Kidney tubule cell (primary cell): ENCODE data around the gene HOXD1.

ENCODE experiments used
- DNase-seq: peaks from one replicate; pipeline ENCODE4 v3.0.0-alpha.2; 2018; ENCODE audit warnings: low spot score

Gene HOXD1

DNA sequence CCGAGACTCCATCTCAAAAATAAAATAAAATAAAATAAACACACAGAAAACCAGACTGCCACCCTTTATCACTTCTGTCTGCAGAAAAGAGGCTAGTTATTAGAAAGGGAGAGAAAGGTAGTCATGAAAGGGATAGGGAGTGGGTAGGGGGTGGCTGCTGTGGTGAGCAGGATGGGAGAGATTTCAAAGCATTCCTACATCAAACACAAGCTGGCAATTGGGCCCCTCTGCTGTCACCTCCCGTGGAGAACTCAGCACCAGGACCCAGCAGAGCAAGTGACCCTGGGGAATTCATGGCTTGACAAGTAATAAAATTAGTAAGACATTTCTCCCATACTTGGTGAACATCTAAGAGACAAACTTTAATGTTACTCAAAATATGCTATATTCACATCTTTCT, 3.7 kb upstream of the HOXD1 start:
- no peak for DNase-seq

DNA sequence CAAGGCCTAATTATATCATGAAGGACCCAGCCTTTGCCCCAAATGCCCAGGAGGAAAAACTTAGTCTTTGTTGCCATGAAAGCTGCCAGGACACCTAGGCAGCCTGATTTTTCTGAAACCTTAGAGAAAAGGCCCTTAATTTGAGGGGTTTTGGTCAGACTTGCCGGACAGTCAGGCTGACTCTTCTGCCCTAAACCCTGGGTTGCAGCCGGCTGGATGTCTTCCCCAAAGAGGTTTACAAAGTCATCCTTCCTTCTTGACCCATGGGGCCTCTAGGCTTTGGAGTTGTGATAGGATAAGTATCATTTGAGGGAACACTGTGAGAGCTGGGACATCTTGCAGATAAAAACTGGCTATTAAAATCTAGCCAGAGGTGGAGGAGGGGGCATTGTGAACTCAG, 2.4 kb upstream of the HOXD1 start:
- DNase-seq: no peak

GRCh38 chr2:176187200-176187898, 1.1 kb upstream of the HOXD1 start:
- peak; percentile 34 for DNase-seq

GRCh38 chr2:176188774-176189680, 559 bp downstream of the HOXD1 start:
- peak; percentile 60 for DNase-seq

DNA sequence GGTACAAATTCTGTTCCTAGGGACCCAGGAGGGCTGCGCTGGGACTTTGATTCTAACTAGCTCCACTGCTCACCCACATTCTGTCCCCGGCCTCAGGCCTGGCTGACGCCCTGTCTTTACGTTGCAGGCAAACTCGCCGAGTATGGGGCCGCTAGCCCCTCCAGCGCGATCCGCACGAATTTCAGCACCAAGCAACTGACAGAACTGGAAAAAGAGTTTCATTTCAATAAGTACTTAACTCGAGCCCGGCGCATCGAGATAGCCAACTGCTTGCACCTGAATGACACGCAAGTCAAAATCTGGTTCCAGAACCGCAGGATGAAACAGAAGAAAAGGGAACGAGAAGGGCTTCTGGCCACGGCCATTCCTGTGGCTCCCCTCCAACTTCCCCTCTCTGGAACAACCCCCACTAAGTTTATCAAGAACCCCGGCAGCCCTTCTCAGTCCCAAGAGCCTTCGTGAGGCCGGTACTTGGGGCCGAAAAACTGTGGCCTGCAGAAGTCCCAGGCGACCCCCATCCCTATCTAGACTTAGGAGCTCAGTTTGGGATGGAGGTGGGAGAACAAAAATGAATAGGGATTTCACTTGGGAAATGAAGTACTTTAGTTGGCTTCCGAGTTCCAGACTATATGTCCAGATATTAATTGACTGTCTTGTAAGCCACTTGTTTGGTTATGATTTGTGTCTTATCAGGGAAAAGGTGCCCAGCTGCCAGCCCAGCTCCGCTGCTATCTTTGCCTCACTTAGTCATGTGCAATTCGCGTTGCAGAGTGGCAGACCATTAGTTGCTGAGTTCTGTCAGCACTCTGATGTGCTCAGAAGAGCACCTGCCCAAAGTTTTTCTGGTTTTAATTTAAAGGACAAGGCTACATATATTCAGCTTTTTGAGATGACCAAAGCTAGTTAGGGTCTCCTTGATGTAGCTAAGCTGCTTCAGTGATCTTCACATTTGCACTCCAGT, 1.5 kb downstream of the HOXD1 start:
- DNase-seq: no peak

- no peak for DNase-seq
These were observed 3.9 kb downstream of the HOXD1 start for GRCh38 chr2:176192351-176192750.

GRCh38 chr2:176193048-176193447, 4.6 kb downstream of the HOXD1 start:
- peak; percentile 71 for DNase-seq

GRCh38 chr2:176199902-176200301, 11.4 kb downstream of the HOXD1 start:
- DNase-seq: no peak

- DNase-seq: no peak
These were observed 12.5 kb downstream of the HOXD1 start for GRCh38 chr2:176200971-176201370.

DNA sequence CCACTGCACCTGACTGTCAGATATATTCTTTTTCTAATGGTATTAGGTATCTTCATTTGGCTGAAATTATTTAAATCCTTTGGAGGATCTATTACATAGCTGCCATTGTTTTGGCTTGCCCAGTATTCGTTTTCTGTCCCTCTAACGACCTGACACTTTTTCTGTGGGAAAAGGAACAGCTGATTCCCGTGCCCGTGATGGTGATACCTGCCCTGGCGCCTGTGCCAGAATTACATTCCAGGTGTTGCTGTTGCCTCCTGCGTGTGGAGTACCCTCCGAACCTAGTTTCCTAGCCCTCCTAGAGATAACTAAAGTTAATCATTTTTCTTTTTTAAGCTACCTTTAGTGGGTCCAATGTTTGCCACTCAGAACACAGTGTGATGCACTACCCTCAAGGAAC, 14.0 kb downstream of the HOXD1 start:
- no peak for DNase-seq

GRCh38 chr2:176205126-176205525, 16.7 kb downstream of the HOXD1 start:
- DNase-seq: no peak

- DNase-seq: no peak
These were observed 17.7 kb downstream of the HOXD1 start for GRCh38 chr2:176206136-176206535.

- no peak for DNase-seq
These were observed 18.2 kb downstream of the HOXD1 start for GRCh38 chr2:176206682-176207081.

DNA sequence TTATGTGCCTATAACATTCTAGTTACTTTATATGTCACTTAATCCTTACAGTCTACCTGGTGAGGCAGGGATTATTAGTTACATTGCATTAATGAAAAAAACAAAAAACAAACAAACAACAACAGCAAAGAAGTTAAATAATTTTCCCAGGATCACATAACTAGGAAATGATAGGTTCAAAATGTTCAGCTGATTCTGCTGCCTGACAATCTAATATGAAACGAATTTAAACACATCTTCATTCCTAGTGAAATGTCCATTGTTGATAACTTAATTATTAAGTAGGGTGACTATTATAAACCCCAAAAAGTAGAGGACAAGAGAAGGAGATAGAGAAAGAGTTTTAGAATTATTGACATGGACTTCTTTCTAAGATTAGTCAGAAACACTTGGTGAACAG, 22.6 kb downstream of the HOXD1 start:
- DNase-seq: no peak

GRCh38 chr2:176212276-176212675, 23.8 kb downstream of the HOXD1 start:
- DNase-seq: no peak

DNA sequence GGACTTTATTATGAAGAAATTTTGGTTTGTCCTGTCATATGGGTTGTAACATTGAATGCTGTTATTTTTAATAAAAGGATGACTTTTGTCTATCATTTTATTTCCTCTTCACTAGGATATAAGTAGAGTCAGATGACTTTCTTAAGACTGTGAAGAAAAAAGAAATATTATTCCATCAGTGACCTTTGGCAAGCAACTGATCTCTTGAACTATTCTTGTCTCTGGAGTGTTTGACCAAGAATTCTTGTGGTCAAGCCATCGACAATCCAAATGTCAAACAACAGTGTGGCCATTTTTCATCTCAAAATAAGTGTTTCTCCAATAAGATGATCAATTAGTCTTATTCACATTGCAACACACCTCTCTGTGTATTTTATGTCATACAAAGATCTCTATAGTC, 24.9 kb downstream of the HOXD1 start:
- no peak for DNase-seq

- DNase-seq: no peak
These were observed 39.4 kb downstream of the HOXD1 start for GRCh38 chr2:176227874-176228273.

GRCh38 chr2:176234156-176234555, 45.7 kb downstream of the HOXD1 start:
- peak; percentile 43 for DNase-seq

DNA sequence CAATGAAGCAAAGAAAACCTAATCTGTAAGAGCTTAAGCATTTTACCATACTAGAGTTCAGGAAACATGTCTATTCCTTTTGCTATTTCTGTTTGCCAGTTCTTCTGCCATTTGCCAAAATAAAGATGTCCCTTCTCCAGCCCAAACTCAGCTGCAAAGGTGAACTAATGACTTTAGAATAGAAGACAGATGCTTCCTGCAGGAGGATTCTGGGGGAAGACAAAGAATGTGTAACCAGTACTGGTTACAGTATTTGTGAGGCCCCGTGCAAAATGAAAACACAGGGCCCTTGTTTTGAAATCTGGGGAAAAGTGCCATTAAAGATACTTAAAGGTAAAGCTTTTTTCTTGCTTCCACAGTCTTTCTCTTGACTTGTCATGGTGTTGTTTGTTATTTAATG, 46.5 kb downstream of the HOXD1 start:
- DNase-seq: no peak

DNA sequence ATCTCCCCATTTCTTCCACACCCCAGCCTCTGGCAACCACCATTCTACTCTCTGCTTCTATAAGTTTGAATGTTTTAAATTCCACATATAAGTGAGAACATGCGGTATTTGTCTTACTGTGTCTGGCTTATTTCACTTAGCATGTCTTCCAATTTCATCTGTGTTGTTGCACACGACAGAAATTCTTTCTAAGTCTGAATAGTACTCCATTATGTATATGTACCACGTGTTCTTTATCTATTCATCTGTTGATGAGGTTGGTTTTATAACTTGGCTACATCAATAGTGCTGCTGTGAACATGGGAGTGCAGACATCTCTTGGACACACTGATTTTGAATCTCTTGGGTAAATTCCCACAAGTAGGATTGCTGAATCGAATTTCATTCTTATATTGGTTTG, 49.0 kb downstream of the HOXD1 start:
- no peak for DNase-seq

- no peak for DNase-seq
These were observed 50.6 kb downstream of the HOXD1 start for GRCh38 chr2:176239031-176239430.

GRCh38 chr2:176240301-176240700, 51.8 kb downstream of the HOXD1 start:
- DNase-seq: no peak
